GM23338 (cell line): Measurements from ENCODE around the gene LRRC75B.
"Not testable (repeated sequence)": the region's sequence is repeated elsewhere in the genome, so short reads cannot be mapped to it uniquely, and the experiment has no call there.

Experiments
- CREB1 ChIP-seq: fragments of 250-450 bp; sonication (Bioruptor Pico); IDR thresholded peaks from 2 replicates; pipeline ENCODE4 v1.5.0; 2020; ENCODE audit warnings: low read depth, mild to moderate bottlenecking, moderate library complexity
- CTCF ChIP-seq, 2 experiments: fragments of 200-600 bp in 1 of 2; sonication (generic) in 1 of 2; conservative IDR thresholded peaks; 2 replicates each; pipeline versions ENCODE4 v1.5.1 to v1.6.1; 2016 to 2017; ENCODE audit warnings: antibody characterized with exemption in 2 of 2, low read depth in 2 of 2, mild to moderate bottlenecking in 2 of 2, moderate library complexity in 1 of 2
- EZH2 ChIP-seq: fragments of 200-600 bp; sonication (generic); IDR thresholded peaks from one replicate; pipeline ENCODE4 v1.8.0; 2017; ENCODE audit warnings: antibody characterized with exemption, mild to moderate bottlenecking, low read depth; ENCODE audit not compliant: unreplicated experiment
- EZH2phosphoT487 ChIP-seq: fragments of 200-600 bp; sonication (generic); IDR thresholded peaks from one replicate; pipeline ENCODE4 v1.8.1; 2018; ENCODE audit warnings: antibody characterized with exemption; ENCODE audit not compliant: unreplicated experiment
- JUNB ChIP-seq: IDR thresholded peaks from one replicate; pipeline ENCODE4 v1.6.1; 2016; ENCODE audit warnings: antibody characterized with exemption; ENCODE audit not compliant: unreplicated experiment
- NANOG ChIP-seq: IDR thresholded peaks from 2 replicates; pipeline ENCODE4 v1.6.1; 2016; ENCODE audit warnings: antibody characterized with exemption, borderline replicate concordance
- POLR2AphosphoS5 ChIP-seq: IDR thresholded peaks from 2 replicates; pipeline ENCODE4 v1.6.1; 2016; ENCODE audit warnings: antibody characterized with exemption, low read depth
- STAT1 ChIP-seq: IDR thresholded peaks from one replicate; pipeline ENCODE4 v1.6.1; 2016; ENCODE audit warnings: antibody characterized with exemption; ENCODE audit not compliant: unreplicated experiment
- ZNF114 ChIP-seq: fragments of 250-450 bp; sonication (Bioruptor Pico); IDR thresholded peaks from 2 replicates; pipeline ENCODE4 v1.5.0; 2020; ENCODE audit warnings: mild to moderate bottlenecking, moderate library complexity
- TF ChIP-seq, protein P1 (sequence below): IDR thresholded peaks from one replicate; pipeline ENCODE4 v1.6.1; 2018; ENCODE audit warnings: antibody characterized with exemption; ENCODE audit not compliant: unreplicated experiment

GRCh38 chr22:24599958-24600715, 7.3 kb upstream of the LRRC75B start:
- TF ChIP-seq POLR2AphosphoS5; EZH2; ZNF114 (CRISPR knock-in tag); CTCF (conservative IDR thresholded peaks at IDR 0.05; ENCODE audit: low read depth in 2 of 2); EZH2phosphoT487; CREB1; NANOG; JUNB; STAT1: not testable (repeated sequence)
- TF ChIP-seq, protein P1, sequence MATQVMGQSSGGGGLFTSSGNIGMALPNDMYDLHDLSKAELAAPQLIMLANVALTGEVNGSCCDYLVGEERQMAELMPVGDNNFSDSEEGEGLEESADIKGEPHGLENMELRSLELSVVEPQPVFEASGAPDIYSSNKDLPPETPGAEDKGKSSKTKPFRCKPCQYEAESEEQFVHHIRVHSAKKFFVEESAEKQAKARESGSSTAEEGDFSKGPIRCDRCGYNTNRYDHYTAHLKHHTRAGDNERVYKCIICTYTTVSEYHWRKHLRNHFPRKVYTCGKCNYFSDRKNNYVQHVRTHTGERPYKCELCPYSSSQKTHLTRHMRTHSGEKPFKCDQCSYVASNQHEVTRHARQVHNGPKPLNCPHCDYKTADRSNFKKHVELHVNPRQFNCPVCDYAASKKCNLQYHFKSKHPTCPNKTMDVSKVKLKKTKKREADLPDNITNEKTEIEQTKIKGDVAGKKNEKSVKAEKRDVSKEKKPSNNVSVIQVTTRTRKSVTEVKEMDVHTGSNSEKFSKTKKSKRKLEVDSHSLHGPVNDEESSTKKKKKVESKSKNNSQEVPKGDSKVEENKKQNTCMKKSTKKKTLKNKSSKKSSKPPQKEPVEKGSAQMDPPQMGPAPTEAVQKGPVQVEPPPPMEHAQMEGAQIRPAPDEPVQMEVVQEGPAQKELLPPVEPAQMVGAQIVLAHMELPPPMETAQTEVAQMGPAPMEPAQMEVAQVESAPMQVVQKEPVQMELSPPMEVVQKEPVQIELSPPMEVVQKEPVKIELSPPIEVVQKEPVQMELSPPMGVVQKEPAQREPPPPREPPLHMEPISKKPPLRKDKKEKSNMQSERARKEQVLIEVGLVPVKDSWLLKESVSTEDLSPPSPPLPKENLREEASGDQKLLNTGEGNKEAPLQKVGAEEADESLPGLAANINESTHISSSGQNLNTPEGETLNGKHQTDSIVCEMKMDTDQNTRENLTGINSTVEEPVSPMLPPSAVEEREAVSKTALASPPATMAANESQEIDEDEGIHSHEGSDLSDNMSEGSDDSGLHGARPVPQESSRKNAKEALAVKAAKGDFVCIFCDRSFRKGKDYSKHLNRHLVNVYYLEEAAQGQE = not testable (repeated sequence)
